Tibial nerve (tissue), 4 donors: ENCODE measurements around the gene RASGRP2.

Experiments used
- EP300 ChIP-seq, 2 donors: sonication (generic); formaldehyde crosslinking; IDR thresholded peaks; one replicate each; pipeline ENCODE4 v1.6.1; 2017; ENCODE audit warnings: antibody characterized with exemption in 2 of 2, mild to moderate bottlenecking in 1 of 2
- POLR2A ChIP-seq, 2 donors: fragments of 450-650 bp; IDR thresholded peaks; one replicate each; pipeline ENCODE4 v1.6.1; 2017; ENCODE audit warnings: antibody characterized with exemption in 2 of 2, mild to moderate bottlenecking in 2 of 2, moderate library complexity in 2 of 2
- TF ChIP-seq, protein P1 (sequence below), 5 experiments: fragments of 200-600 bp in 3 of 5; fragments of 450-650 bp in 2 of 5; sonication (generic) in 3 of 5; IDR thresholded peaks; one replicate each; pipeline ENCODE4 v1.5.1; 2016 to 2019; ENCODE audit warnings: antibody characterized with exemption in 5 of 5, mild to moderate bottlenecking in 3 of 5, moderate library complexity in 2 of 5

DNA sequence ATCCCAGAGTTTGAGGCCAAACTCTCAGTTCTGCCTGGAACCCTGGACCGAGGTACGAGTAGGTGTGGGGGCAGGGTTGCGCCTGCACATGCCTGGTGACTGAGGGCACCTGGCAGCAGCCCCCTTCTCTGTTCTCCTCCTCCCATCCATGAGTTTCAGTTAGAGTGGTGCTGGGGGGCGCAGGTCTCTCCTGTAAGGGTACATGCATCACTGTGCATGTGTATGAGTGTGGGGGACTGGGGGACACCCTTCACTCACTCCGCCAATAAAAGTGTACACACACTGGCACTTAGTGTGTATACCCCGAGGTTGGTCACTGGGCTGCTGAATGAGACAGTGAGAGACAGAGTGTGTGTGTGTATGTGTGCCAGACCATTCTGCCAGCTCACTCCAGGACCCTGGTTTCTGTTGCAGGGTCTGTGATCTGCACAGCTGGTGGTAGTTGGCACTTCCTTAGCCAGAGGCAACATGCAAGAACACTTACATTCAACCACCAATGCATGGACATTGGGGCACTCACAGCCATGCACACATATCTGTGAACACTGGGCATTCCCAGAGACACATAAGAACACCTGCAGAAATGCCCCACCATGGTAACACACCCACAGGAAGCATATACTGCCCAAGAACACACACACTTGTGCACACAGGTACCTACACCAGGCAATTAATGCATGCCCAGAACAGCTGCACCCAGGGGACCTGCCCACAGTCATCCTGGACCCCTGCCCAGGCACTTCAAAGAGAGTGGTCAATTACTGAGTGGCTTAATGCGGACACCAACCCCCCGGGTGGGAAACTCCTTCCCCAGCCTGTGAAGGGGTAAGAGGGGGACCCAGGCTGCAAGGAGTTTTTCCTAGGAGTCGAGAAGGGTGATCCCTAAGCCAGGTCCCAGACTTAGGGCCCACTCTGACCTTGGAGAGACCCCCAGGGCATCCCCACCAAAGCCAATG is 19.8 kb downstream of the RASGRP2 start:
- TF ChIP-seq EP300 (IDR thresholded peaks at IDR 0.05), result no peak
- TF ChIP-seq, protein P1, sequence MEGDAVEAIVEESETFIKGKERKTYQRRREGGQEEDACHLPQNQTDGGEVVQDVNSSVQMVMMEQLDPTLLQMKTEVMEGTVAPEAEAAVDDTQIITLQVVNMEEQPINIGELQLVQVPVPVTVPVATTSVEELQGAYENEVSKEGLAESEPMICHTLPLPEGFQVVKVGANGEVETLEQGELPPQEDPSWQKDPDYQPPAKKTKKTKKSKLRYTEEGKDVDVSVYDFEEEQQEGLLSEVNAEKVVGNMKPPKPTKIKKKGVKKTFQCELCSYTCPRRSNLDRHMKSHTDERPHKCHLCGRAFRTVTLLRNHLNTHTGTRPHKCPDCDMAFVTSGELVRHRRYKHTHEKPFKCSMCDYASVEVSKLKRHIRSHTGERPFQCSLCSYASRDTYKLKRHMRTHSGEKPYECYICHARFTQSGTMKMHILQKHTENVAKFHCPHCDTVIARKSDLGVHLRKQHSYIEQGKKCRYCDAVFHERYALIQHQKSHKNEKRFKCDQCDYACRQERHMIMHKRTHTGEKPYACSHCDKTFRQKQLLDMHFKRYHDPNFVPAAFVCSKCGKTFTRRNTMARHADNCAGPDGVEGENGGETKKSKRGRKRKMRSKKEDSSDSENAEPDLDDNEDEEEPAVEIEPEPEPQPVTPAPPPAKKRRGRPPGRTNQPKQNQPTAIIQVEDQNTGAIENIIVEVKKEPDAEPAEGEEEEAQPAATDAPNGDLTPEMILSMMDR (IDR thresholded peaks at IDR 0.05), result no peak
- no peak for TF ChIP-seq POLR2A (IDR thresholded peaks at IDR 0.05)
